SK-N-SH treated with all-trans-retinoic acid at 6 μM for 48 hours (cell line): ENCODE data around the gene DYNC1I1.

Experiments
- ATAC-seq: fragments of 200-7000 bp; cut with Tn5 transposase; 3 replicates; pipeline ENCODE4 v1.9.1; 2020; ENCODE audit warnings: mild to moderate bottlenecking, moderate library complexity
- ARNTL ChIP-seq: fragments of 450-650 bp; formaldehyde crosslinking; IDR thresholded peaks from 2 replicates; pipeline ENCODE4 v1.5.0; 2020; ENCODE audit warnings: low read depth, mild to moderate bottlenecking, moderate library complexity, borderline replicate concordance
- BACH2 ChIP-seq: fragments of 250-450 bp; sonication (Bioruptor Pico); IDR thresholded peaks from 2 replicates; pipeline ENCODE4 v1.9.0; 2021; ENCODE audit warnings: mild to moderate bottlenecking, borderline replicate concordance
- CREB5 ChIP-seq: fragments of 250-450 bp; sonication (Bioruptor Pico); IDR thresholded peaks from 2 replicates; pipeline ENCODE4 v1.5.1; 2020; ENCODE audit warnings: low read depth, mild to moderate bottlenecking, moderate library complexity
- CSDC2 ChIP-seq: fragments of 250-450 bp; sonication (Bioruptor Pico); IDR thresholded peaks from 2 replicates; pipeline ENCODE4 v1.5.0; 2020; ENCODE audit warnings: mild to moderate bottlenecking, moderate library complexity
- CSRNP3 ChIP-seq: fragments of 250-450 bp; sonication (Bioruptor Pico); IDR thresholded peaks from 2 replicates; pipeline ENCODE4 v1.5.1; 2021; ENCODE audit warnings: mild to moderate bottlenecking, moderate library complexity
- ESRRG ChIP-seq: fragments of 250-450 bp; sonication (Bioruptor Pico); IDR thresholded peaks from 2 replicates; pipeline ENCODE4 v1.6.1; 2021; ENCODE audit warnings: mild to moderate bottlenecking
- GLIS3 ChIP-seq: fragments of 250-450 bp; sonication (Bioruptor Pico); IDR thresholded peaks from 2 replicates; pipeline ENCODE4 v1.5.0; 2020; ENCODE audit warnings: mild to moderate bottlenecking, moderate library complexity
- ISL1 ChIP-seq: fragments of 250-450 bp; sonication (Bioruptor Pico); IDR thresholded peaks from 2 replicates; pipeline ENCODE4 v2.1.2; 2022; ENCODE audit warnings: mild to moderate bottlenecking, moderate library complexity
- OSR1 ChIP-seq: fragments of 250-450 bp; sonication (Bioruptor Pico); IDR thresholded peaks from 2 replicates; pipeline ENCODE4 v1.8.0; 2022; ENCODE audit warnings: moderate library complexity, mild to moderate bottlenecking, inconsistent platforms
- PATZ1 ChIP-seq: fragments of 250-450 bp; sonication (Bioruptor Pico); IDR thresholded peaks from 2 replicates; pipeline ENCODE4 v1.8.0; 2020; ENCODE audit warnings: mild to moderate bottlenecking, moderate library complexity, borderline replicate concordance
- PPARA ChIP-seq: fragments of 250-450 bp; sonication (Bioruptor Pico); IDR thresholded peaks from 2 replicates; pipeline ENCODE4 v1.5.0; 2020; ENCODE audit warnings: mild to moderate bottlenecking, borderline replicate concordance
- RARB ChIP-seq: fragments of 250-450 bp; sonication (Bioruptor Pico); IDR thresholded peaks from 2 replicates; pipeline ENCODE4 v1.8.0; 2021; ENCODE audit warnings: mild to moderate bottlenecking, moderate library complexity
- TCF4 ChIP-seq: fragments of 250-450 bp; sonication (Bioruptor Pico); IDR thresholded peaks from 2 replicates; pipeline ENCODE4 v1.8.0; 2021; ENCODE audit warnings: mild to moderate bottlenecking, moderate library complexity, borderline replicate concordance
- TOX ChIP-seq: fragments of 250-450 bp; sonication (Bioruptor Pico); IDR thresholded peaks from 2 replicates; pipeline ENCODE4 v1.8.0; 2021; ENCODE audit warnings: mild to moderate bottlenecking, moderate library complexity, borderline replicate concordance
- TSHZ2 ChIP-seq: fragments of 250-450 bp; sonication (Bioruptor Pico); IDR thresholded peaks from 2 replicates; pipeline ENCODE4 v1.5.0; 2020; ENCODE audit warnings: mild to moderate bottlenecking, moderate library complexity
- ZC3H10 ChIP-seq: fragments of 250-450 bp; sonication (Bioruptor Pico); IDR thresholded peaks from 2 replicates; pipeline ENCODE4 v1.5.1; 2021; ENCODE audit warnings: mild to moderate bottlenecking, moderate library complexity
- ZFP3 ChIP-seq: fragments of 250-450 bp; sonication (Bioruptor Pico); IDR thresholded peaks from 2 replicates; pipeline ENCODE4 v1.5.0; 2020; ENCODE audit warnings: mild to moderate bottlenecking, moderate library complexity
- ZFP30 ChIP-seq: fragments of 450-650 bp; formaldehyde crosslinking; IDR thresholded peaks from 2 replicates; pipeline ENCODE4 v1.5.0; 2022; ENCODE audit warnings: mild to moderate bottlenecking, moderate library complexity
- ZNF565 ChIP-seq: fragments of 450-650 bp; formaldehyde crosslinking; conservative IDR thresholded peaks from 2 replicates; pipeline ENCODE4 v1.5.0; 2020; ENCODE audit warnings: low read depth, mild to moderate bottlenecking, moderate library complexity
- ZNF70 ChIP-seq: fragments of 450-650 bp; formaldehyde crosslinking; IDR thresholded peaks from 2 replicates; pipeline ENCODE4 v1.5.0; 2020; ENCODE audit warnings: mild to moderate bottlenecking, moderate library complexity
- ZNF8 ChIP-seq: fragments of 450-650 bp; formaldehyde crosslinking; IDR thresholded peaks from 2 replicates; pipeline ENCODE4 v1.5.0; 2020; ENCODE audit warnings: mild to moderate bottlenecking, moderate library complexity

DYNC1I1 gene

GRCh38 chr7:96021568-96021967 lies 249.2 kb downstream of the DYNC1I1 start:
- no peak for ATAC-seq
- no peak for TF ChIP-seq TOX (CRISPR knock-in tag)
- no peak for TF ChIP-seq ZNF70 (CRISPR knock-in tag)
- TF ChIP-seq ZNF565 (CRISPR knock-in tag) = no peak
- TF ChIP-seq ZFP30 = no peak
- TF ChIP-seq CREB5 = no peak
- no peak for TF ChIP-seq CSRNP3 (CRISPR knock-in tag)
- TF ChIP-seq TSHZ2 (CRISPR knock-in tag) = no peak
- no peak for TF ChIP-seq BACH2
- TF ChIP-seq ARNTL (CRISPR knock-in tag) = no peak
- no peak for TF ChIP-seq ZFP3 (CRISPR knock-in tag)

- TF ChIP-seq ZNF565 (CRISPR knock-in tag) (no peak), ZFP3 (CRISPR knock-in tag) (no peak), RARB (CRISPR knock-in tag) (no peak), PPARA (CRISPR knock-in tag) (no peak), CREB5 (no peak), ZNF70 (CRISPR knock-in tag) (no peak), BACH2 (no peak), PATZ1 (CRISPR knock-in tag) (no peak), TSHZ2 (CRISPR knock-in tag) (no peak), TCF4 (no peak), ISL1 (no peak), ESRRG (CRISPR knock-in tag) (no peak), ZC3H10 (CRISPR knock-in tag) (no peak), GLIS3 (no peak), CSDC2 (CRISPR knock-in tag) (no peak)
- ATAC-seq = no peak
Observed at GRCh38 chr7:96023387-96023786, 251.0 kb downstream of the DYNC1I1 start.

GRCh38 chr7:96026010-96026409 lies 253.7 kb downstream of the DYNC1I1 start:
- no peak for ATAC-seq
- TF ChIP-seq ZNF565 (CRISPR knock-in tag) (no peak), OSR1 (no peak), CREB5 (no peak), ARNTL (CRISPR knock-in tag) (no peak), ZNF8 (CRISPR knock-in tag) (no peak), ZNF70 (CRISPR knock-in tag) (no peak), TSHZ2 (CRISPR knock-in tag) (no peak), ZFP30 (no peak), TCF4 (no peak), RARB (CRISPR knock-in tag) (no peak), ESRRG (CRISPR knock-in tag) (no peak), ZC3H10 (CRISPR knock-in tag) (no peak), TOX (CRISPR knock-in tag) (no peak)
- TF ChIP-seq, all 23 proteins: peak for 0
